ENCODE measurements around the gene ZNF501.

GRCh38 chr3:44762170-44762677 is 32.8 kb downstream of the ZNF501 start:
- TF ChIP-seq CTCF (IDR thresholded peaks at IDR 0.05) = no peak
- TF ChIP-seq POLR2A (IDR thresholded peaks at IDR 0.05) = no peak
